OCI-LY3 (cell line): ENCODE data around the gene ZNF488.

ENCODE experiments used
- CTCF ChIP-seq: fragments of 200-600, 300-600 bp; sonication (generic); IDR thresholded peaks from 2 replicates; pipeline ENCODE4 v1.5.1; 2014; ENCODE audit warnings: antibody characterized with exemption, low read length, low read depth
- EZH2phosphoT487 ChIP-seq: fragments of 200-600 bp; shearing (Covaris generic); IDR thresholded peaks from 2 replicates; pipeline ENCODE4 v1.6.1; 2018; ENCODE audit warnings: antibody characterized with exemption, mixed run types, low read depth

- TF ChIP-seq CTCF (no peak), EZH2phosphoT487 (no peak)
Measured at GRCh38 chr10:47326306-47326926, 57.7 kb downstream of the ZNF488 start.
